Heart left ventricle (tissue), 13 donors: ENCODE data around the gene PFKP.

Experiments used
- CTCF ChIP-seq, 12 donors: fragments of 200-600 bp; sonication (generic) in 4 of 12; IDR thresholded peaks; one replicate each; pipeline versions ENCODE4 v1.5.0 to v1.8.0; 2018 to 2022; ENCODE audit warnings: antibody characterized with exemption in 12 of 12, mild to moderate bottlenecking in 5 of 12
- POLR2A ChIP-seq, 2 donors: fragments of 450-650 bp; IDR thresholded peaks; one replicate each; pipeline ENCODE4 v1.6.1; 2017; ENCODE audit warnings: antibody characterized with exemption in 2 of 2, mild to moderate bottlenecking in 2 of 2, moderate library complexity in 2 of 2
- donor health status: ischemic (EF 13 %, LVEDD 7.1; RV severe dilation, severe dysfunction).
- donor health status: DM: no; HTN: yes; CAD: no.
- donor health status: DM: no; HTN: no; CAD: no.
- donor health status: ischemic (EF 25% LVEDD 6.9; RV normal size, moderate dysfunction).
- donor health status: ischemic (EF 25% LVEDD 5.7; RV mildly dilated, moderate dysfunction).
- donor health status: ischemic (EF 35%, LVEDD 5.7; RV mildly dilated, moderate dysfunction).
- donor health status: nonischemic (EF 11% LVEDD 7.7; RV severe dilation, severe dysfunction).
- donor health status: DM: yes; HTN: yes; CAD: no.
- donor health status: PGD.
- donor health status: ischemic (EF 29% LVEDD 5.4; RV normal size, mild dysfunction).
- donor health status: nonischemic (EF 23%, LVEDD 6.1; RV moderate dilation, normal function).

DNA sequence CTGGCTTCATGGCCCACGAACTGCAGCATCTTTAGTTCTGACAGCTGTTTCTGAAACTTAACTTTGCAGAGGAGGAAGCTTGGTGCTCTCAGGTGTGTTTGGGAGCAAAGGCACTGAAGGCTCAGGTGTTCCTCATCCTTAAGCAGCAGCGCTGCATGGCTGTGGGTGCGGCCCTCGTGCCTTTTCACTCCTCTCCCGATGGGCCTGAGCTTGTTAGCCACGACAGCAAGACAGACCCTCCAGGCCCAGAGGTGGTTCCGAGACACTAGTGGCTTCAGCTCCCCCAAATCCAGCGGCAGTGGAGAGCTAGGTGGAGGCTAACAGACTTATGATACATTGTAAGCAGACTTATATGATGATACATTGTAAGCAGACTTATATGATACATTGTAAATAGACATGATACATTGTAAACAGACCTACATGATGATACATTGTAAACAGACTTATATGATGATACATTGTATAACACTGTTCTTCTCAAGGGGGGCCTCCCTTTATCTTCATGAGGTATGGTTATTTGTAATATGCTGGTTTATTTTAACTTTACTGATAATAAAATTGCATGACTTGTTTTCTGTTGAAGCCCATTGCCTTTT, 14.1 kb downstream of the PFKP start:
- no peak for TF ChIP-seq CTCF (IDR thresholded peaks at IDR 0.05)
- no peak for TF ChIP-seq POLR2A (IDR thresholded peaks at IDR 0.05)
